22Rv1 (cell line): ENCODE measurements around the gene RMI1.
A peak's percentile ranks its signal among the peaks of the same experiment; 100 is the strongest.

Source experiments
- H3K27ac ChIP-seq: fragments of 450-650 bp; 2 replicates; pipeline ENCODE4 v1.5.1; 2017
- CTCF ChIP-seq: fragments of 450-650 bp; IDR thresholded peaks from 2 replicates; pipeline ENCODE4 v1.5.1; 2017; ENCODE audit warnings: mild to moderate bottlenecking
- ZFX ChIP-seq: fragments of 450-650 bp; IDR thresholded peaks from 2 replicates; pipeline ENCODE4 v1.6.1; 2017; ENCODE audit warnings: antibody characterized with exemption, borderline replicate concordance

Gene RMI1

GRCh38 chr9:83960991-83961390, 19.6 kb upstream of the RMI1 start:
- H3K27ac ChIP-seq = no peak overlapping the region
- TF ChIP-seq ZFX (no peak), CTCF (no peak)

- no peak for TF ChIP-seq ZFX
- no peak for TF ChIP-seq CTCF
- H3K27ac ChIP-seq = peak overlapping the region; percentile 73
Measured at GRCh38 chr9:83962165-83962564, 18.4 kb upstream of the RMI1 start.

- peak overlapping the region; percentile 56 for H3K27ac ChIP-seq
- TF ChIP-seq CTCF (no peak), ZFX (no peak)
Measured at GRCh38 chr9:83964973-83965349, 15.6 kb upstream of the RMI1 start.

GRCh38 chr9:83965350-83966208, 15.0 kb upstream of the RMI1 start:
- TF ChIP-seq CTCF = no peak
- no peak for TF ChIP-seq ZFX
- peak overlapping the region; percentile 56 for H3K27ac ChIP-seq

GRCh38 chr9:83966209-83966582, 14.4 kb upstream of the RMI1 start:
- peak overlapping the region; percentile 56 for H3K27ac ChIP-seq
- TF ChIP-seq CTCF (no peak), ZFX (no peak)

GRCh38 chr9:83967073-83967472, 13.5 kb upstream of the RMI1 start:
- TF ChIP-seq ZFX (no peak), CTCF (no peak)
- H3K27ac ChIP-seq = peak overlapping the region; percentile 56; the same call in 1 of the 2 replicates

- TF ChIP-seq CTCF = no peak
- TF ChIP-seq ZFX = no peak
- H3K27ac ChIP-seq = no peak overlapping the region
Measured at GRCh38 chr9:83969602-83970001, 11.0 kb upstream of the RMI1 start.
